ENCODE data around the gene DPYSL3. TPM values are rescaled to one million over a fixed set of nuclear protein-coding genes. Genes with fewer than 3 reads are reported as not detected.

DPYSL3 gene
- total RNA-seq, 1 donor from 2014 or later, result 56.0 TPM

- no peak for TF ChIP-seq CTCF (IDR thresholded peaks at IDR 0.05; ENCODE audit: unreplicated experiment)
- H3K4me3 Mint-ChIP-seq (ENCODE audit: low read depth), result no peak overlapping the region
- no peak for DNase-seq (ENCODE audit: low spot score, unreplicated experiment)
- no peak overlapping the region for H3K27ac Mint-ChIP-seq
- no peaks in the 10 kb centered on the region for H3K27me3 Mint-ChIP-seq
- H3K36me3 Mint-ChIP-seq (ENCODE audit: insufficient read depth), result peaks cover 5% of the 10 kb centered on the region
- H3K4me1 Mint-ChIP-seq (ENCODE audit: low read depth), result peaks cover 17% of the 10 kb centered on the region
- no peaks in the 10 kb centered on the region for H3K9me3 Mint-ChIP-seq (ENCODE audit: low read depth)
These were observed 68.6 kb downstream of the DPYSL3 start for GRCh38 chr5:147441191-147441695.

GRCh38 chr5:147439254-147439653 is 70.6 kb downstream of the DPYSL3 start:
- peaks cover 16% of the 10 kb centered on the region for H3K4me1 Mint-ChIP-seq (ENCODE audit: low read depth)
- H3K27ac Mint-ChIP-seq, result no peak overlapping the region
- H3K27me3 Mint-ChIP-seq, result no peaks in the 10 kb centered on the region
- no peak for TF ChIP-seq CTCF (IDR thresholded peaks at IDR 0.05; ENCODE audit: unreplicated experiment)
- no peak for DNase-seq (ENCODE audit: low spot score, unreplicated experiment)
- H3K9me3 Mint-ChIP-seq (ENCODE audit: low read depth), result no peaks in the 10 kb centered on the region
- H3K4me3 Mint-ChIP-seq (ENCODE audit: low read depth), result no peak overlapping the region
- H3K36me3 Mint-ChIP-seq (ENCODE audit: insufficient read depth), result peaks cover 5% of the 10 kb centered on the region

- no peak for DNase-seq (ENCODE audit: low spot score, unreplicated experiment)
- Mint-ChIP-seq H3K9me3 (ENCODE audit: low read depth) (no peaks in the 10 kb centered on the region), H3K27ac (no peak overlapping the region), H3K36me3 (ENCODE audit: insufficient read depth) (peaks cover under 1% of the 10 kb centered on the region), H3K27me3 (no peaks in the 10 kb centered on the region), H3K4me1 (ENCODE audit: low read depth) (peaks cover 26% of the 10 kb centered on the region), H3K4me3 (ENCODE audit: low read depth) (no peak overlapping the region)
- TF ChIP-seq CTCF (IDR thresholded peaks at IDR 0.05; ENCODE audit: unreplicated experiment), result no peak
These were observed 72.7 kb downstream of the DPYSL3 start for GRCh38 chr5:147437161-147437596.

GRCh38 chr5:147436596-147436995 is 73.3 kb downstream of the DPYSL3 start:
- TF ChIP-seq CTCF (IDR thresholded peaks at IDR 0.05; ENCODE audit: unreplicated experiment), result no peak
- Mint-ChIP-seq H3K36me3 (ENCODE audit: insufficient read depth) (no peaks in the 10 kb centered on the region), H3K27ac (no peak overlapping the region), H3K4me3 (ENCODE audit: low read depth) (no peak overlapping the region), H3K9me3 (ENCODE audit: low read depth) (no peaks in the 10 kb centered on the region), H3K27me3 (no peaks in the 10 kb centered on the region), H3K4me1 (ENCODE audit: low read depth) (peaks cover 28% of the 10 kb centered on the region)
- DNase-seq (ENCODE audit: low spot score, unreplicated experiment), result no peak

GRCh38 chr5:147434049-147434448 is 75.8 kb downstream of the DPYSL3 start:
- H3K4me1 Mint-ChIP-seq (ENCODE audit: low read depth), result peaks cover 27% of the 10 kb centered on the region
- H3K36me3 Mint-ChIP-seq (ENCODE audit: insufficient read depth), result peaks cover 1% of the 10 kb centered on the region
- H3K9me3 Mint-ChIP-seq (ENCODE audit: low read depth), result no peaks in the 10 kb centered on the region
- no peaks in the 10 kb centered on the region for H3K27me3 Mint-ChIP-seq
- no peak for TF ChIP-seq CTCF (IDR thresholded peaks at IDR 0.05; ENCODE audit: unreplicated experiment)
- H3K27ac Mint-ChIP-seq, result no peak overlapping the region
- no peak overlapping the region for H3K4me3 Mint-ChIP-seq (ENCODE audit: low read depth)
- DNase-seq (ENCODE audit: low spot score, unreplicated experiment), result no peak
